CD4-positive, alpha-beta T cell treated with Interleukin-17A for 1 hour (primary cell): ENCODE results near the gene AGAP1.

Experiments used
- DNase-seq: peaks from one replicate; pipeline ENCODE4 v3.0.0-alpha.2; 2020

The AGAP1 gene

GRCh38 chr2:235492850-235493344 is 946 bp upstream of the AGAP1 start:
- no peak for DNase-seq

DNA sequence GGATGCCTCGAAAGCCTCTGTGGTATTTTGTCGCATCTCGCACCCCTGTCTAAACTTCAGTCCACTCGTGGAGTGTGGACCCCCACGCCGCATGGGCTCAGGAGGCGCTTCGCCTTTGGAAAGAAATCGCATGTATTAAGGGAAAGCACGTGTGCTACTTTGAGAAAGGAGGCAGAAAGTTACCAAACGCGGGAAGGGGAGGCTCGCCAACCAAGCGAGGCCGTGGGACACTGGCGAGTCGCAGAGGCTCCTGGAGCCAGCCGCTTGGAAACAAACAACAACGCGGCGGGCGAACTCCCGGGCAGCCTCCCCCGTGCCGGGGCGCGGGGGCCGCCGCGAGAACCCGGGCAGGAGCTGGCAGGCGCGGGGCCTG is 455 bp upstream of the AGAP1 start:
- DNase-seq = no peak

GRCh38 chr2:235494716-235495372 is 1.0 kb downstream of the AGAP1 start:
- DNase-seq = no peak

GRCh38 chr2:235495373-235496238 is 1.8 kb downstream of the AGAP1 start:
- no peak for DNase-seq

DNA sequence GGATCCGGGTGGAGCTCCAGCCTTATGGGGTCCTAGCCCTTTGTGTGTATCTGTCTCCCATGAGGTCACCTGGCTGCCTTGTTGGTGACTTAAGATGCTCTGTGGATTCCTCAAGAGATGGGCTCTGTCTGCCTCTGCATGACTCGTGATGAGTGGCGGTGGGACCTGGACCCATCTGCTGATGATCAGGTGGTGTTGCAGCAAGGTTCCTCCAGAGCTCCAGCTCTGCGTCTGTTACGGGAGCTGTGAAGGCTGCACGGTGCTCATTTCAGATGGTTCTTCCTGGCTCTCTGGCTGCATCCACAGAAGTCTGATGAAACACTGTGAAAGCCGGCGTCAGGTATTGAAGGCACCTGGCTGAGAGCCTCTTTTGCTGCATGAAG is 2.4 kb downstream of the AGAP1 start:
- DNase-seq = no peak

- no peak for DNase-seq
Measured at GRCh38 chr2:235497096-235497495, 3.3 kb downstream of the AGAP1 start.

- DNase-seq = no peak
Measured at GRCh38 chr2:235498541-235498940, 4.7 kb downstream of the AGAP1 start.

- no peak for DNase-seq
Measured at GRCh38 chr2:235498946-235499812, 5.3 kb downstream of the AGAP1 start.

DNA sequence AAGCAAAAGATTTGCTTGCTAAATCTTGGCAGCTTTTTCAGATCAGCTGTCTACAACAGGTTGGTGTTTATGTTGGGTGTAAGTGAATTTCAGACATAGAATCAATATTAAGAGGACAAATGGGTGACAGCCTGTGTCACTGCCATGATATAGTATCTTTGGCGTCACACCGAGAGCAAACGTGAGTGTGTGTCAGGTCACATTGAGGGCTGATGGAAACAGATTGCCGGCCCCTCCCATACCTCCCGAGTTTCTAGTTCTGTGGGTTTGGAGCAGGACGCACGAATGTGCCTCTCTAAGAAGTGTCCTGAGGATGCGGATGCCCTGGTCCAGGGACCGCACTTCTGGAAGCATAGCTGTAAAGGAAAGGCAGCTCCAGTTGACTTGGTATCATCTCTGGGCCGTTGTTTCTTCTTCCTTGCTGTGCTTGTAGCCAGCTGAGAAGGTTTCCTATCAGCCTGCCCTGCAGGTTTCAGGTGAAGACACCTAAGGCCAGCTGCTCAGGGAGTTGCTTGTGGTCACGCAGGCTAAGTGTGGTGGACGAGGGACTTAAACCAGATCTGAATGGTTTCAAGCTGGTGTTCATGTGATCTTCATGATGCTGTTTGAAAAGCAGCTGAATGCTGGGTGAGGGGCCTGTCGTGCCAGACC is 6.4 kb downstream of the AGAP1 start:
- DNase-seq = no peak

DNA sequence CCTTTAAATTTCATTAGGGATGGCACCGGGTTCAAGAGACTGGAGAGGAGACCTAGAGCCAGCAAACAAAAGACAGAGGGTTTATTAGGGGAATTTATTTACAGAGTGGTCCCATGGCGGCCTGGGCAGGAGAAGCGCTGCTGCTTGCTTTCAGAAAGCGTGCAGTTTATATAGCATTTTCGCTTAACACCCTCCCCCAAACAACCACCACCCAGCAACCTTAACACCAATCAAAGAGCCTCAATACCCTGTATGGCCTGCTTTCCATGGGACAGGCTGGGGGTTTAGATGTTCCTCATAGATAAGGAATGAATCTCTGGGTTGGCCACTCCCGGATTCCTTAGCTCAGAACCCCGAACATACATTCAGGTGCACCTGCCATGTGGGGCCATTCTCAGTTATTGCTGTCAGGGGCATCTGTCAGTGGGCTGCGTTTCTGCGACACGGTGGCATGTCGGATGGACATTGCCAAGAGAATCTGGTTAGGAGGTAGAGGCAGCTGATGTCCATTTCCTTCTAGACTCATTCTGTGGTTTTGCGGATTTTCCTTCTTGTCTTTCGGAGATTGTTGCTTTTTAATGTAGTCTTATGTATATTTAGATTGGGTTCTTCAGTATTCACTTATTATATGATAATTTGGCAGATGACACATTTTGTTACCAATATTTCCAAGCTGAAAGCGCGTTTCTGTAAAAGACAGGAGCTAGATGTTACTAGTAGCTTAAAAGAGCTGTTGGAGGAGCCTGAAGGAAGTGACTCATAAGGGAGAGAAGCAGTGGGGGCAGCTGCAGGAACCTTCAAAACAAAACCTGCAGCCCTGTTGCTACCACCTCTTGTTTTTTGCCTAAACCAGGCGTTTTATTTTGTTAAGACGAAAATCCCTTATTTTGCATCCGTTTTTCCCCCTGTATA is 7.2 kb downstream of the AGAP1 start:
- DNase-seq = no peak

DNA sequence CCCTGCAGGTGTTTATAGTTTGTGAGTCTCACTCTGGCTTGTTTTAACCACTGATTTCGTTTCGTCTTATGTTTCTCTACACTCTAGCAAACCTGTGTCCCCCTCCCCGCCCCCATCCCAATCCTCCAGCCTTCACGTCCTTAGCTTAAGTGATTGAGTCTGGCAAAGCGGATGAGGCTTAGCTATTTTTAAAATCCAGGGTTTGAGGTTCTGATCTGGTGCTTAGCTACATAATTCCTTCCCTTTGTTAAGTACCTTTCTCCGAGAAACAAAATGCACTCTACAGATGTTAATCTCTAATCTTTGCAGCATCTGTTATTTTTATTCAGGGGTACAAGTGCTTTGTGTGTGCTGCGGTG is 7.8 kb downstream of the AGAP1 start:
- no peak for DNase-seq

DNA sequence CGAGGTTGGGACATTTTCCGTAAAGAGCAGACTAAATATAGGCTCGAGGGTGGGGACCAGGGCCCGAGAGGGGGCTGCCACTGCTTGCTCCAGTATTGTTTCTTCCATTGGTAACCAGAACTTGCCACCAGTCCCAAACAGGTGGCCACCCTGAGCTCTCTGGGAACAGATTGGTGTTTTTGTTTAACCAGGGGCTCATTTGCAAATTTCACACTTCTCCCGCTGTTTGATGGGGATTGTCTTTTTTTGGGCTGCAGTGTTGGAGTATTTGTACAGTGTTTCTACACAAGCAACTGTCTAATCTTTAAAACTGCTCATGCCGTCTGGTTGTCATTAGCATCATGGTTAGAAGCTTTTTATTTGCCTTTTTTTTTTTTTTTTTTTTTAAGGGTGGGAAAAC is 8.5 kb downstream of the AGAP1 start:
- no peak for DNase-seq

- DNase-seq = no peak
Measured at GRCh38 chr2:235504441-235505180, 10.8 kb downstream of the AGAP1 start.

DNA sequence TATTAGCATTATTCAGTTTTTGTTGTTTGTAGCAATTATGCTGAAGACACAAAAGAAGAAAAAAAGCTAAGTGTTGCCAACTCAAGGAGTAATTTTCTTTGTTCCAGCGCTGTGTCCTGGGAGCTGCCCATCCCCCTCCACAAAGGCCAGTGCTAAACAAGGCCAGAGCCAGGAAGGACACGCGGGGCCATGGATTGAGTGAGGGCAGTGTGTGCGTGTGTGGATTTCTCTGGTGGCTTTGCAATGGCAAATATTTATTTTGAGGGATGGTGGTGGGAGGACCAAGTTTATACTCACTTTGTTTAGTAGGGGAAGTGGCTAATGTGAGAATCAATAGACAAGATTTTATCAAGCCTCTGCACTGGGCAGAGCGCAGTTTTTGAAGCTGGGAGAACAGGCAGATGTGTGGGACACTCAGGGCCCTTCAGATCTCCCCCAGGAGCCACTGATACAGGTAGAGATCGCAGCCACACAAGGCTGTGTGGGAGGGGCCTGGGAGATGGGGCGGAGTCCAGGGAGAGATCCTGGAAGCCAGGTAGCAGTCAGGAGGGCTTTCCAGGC is 11.4 kb downstream of the AGAP1 start:
- no peak for DNase-seq

- DNase-seq = no peak
Measured at GRCh38 chr2:235506291-235506996, 12.6 kb downstream of the AGAP1 start.

DNA sequence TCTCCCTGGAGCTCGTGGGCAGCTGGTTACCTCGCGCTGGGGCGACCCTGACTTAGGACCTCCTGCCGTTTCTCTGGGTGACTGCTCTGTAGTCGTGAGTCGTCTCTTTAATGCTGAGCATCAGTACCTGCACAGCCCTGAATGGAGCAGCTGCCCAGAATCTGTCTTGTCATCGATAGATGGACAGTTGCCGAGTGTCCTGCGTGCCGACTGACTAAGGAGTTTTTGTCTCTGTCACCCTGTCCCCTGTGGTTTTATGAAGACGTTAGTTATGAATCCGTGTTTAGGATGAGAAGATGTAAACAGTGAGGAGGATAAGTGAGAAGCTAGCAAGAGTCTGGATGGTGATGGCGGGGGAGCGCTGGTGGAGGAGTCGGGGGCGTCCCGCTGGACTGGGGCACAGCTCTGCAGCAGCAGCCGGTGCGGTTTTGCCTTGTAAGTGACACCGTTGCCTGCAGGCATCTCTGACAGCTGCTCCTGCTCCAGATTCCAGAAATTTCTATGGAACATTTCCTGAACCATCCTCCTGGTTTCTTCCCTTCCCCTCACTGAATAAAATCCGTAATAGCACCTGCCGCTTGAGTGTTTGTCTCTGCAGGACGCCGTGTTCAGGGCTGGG is 13.3 kb downstream of the AGAP1 start:
- no peak for DNase-seq

GRCh38 chr2:235507928-235508327 is 14.1 kb downstream of the AGAP1 start:
- DNase-seq = no peak

GRCh38 chr2:235508371-235509160 is 14.7 kb downstream of the AGAP1 start:
- no peak for DNase-seq

DNA sequence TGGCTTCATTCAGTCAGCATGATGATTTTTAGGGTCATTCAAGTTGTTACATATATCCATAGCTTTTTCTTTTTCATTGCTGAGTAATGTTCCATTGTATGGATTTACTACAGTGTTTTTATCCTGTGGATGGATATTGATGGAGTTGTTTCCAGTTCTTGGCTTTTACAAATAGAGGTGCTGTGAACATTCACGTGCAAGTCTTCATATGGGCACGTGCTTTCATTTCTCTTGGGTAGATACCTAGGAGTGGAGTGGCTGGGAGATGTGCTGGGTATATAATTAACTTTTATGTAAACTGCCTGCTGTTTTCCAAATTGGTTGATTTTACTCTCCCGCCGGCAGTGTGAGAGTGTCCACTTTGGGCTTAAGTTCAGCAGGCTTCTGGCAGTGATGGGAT is 16.5 kb downstream of the AGAP1 start:
- DNase-seq = no peak
